Activated CD4-positive, alpha-beta memory T cell treated with anti-CD3 and anti-CD28 coated beads for 36 hours (primary cell): ENCODE data around the gene GRID1. TPM values are rescaled to one million over a fixed set of nuclear protein-coding genes. Genes with fewer than 3 reads are reported as not detected.

Experiments used
- CTCF ChIA-PET: fragments of 350-600 bp; sonication (Branson Sonifier 250); formaldehyde crosslinking; loops from one replicate; lab custom pipeline; 2021; ENCODE audit warnings: antibody characterized with exemption, inconsistent platforms; lab: Charles Lee
- POLR2A ChIA-PET: fragments of 350-600 bp; sonication (Branson Sonifier 250); formaldehyde crosslinking; loops from one replicate; lab custom pipeline; 2021; ENCODE audit warnings: antibody characterized with exemption; lab: Charles Lee
- DNase-seq: peaks from one replicate; pipeline ENCODE4 v3.0.0-alpha.2; 2020
- H3K27ac Mint-ChIP-seq: one replicate; pipeline ENCODE4 v1.8.0; 2021; ENCODE audit warnings: mixed read lengths
- H3K27me3 Mint-ChIP-seq: one replicate; pipeline ENCODE4 v1.8.0; 2021; ENCODE audit warnings: mixed read lengths
- H3K36me3 Mint-ChIP-seq: one replicate; pipeline ENCODE4 v1.8.0; 2021; ENCODE audit warnings: mixed read lengths
- H3K4me1 Mint-ChIP-seq: one replicate; pipeline ENCODE4 v1.8.0; 2021; ENCODE audit warnings: low read depth, mixed read lengths
- H3K4me3 Mint-ChIP-seq: one replicate; pipeline ENCODE4 v1.8.0; 2021; ENCODE audit warnings: mild to moderate bottlenecking, mixed read lengths
- H3K9me3 Mint-ChIP-seq: one replicate; pipeline ENCODE4 v1.8.0; 2021; ENCODE audit warnings: mixed read lengths
- intact Hi-C: fragments of 100-400 bp; cut with micrococcal nuclease; formaldehyde crosslinking; loops from one replicate; pipeline ENCODE4 v1.15.1; 2023
- total RNA-seq, 2 experiments: library from RNA; stranded (reverse); gene quantifications; one replicate each; pipeline ENCODE4 v1.2.3, GENCODE V29; 2021

The GRID1 gene
- total RNA-seq, 2 experiments from 2014 or later = not detected

DNA sequence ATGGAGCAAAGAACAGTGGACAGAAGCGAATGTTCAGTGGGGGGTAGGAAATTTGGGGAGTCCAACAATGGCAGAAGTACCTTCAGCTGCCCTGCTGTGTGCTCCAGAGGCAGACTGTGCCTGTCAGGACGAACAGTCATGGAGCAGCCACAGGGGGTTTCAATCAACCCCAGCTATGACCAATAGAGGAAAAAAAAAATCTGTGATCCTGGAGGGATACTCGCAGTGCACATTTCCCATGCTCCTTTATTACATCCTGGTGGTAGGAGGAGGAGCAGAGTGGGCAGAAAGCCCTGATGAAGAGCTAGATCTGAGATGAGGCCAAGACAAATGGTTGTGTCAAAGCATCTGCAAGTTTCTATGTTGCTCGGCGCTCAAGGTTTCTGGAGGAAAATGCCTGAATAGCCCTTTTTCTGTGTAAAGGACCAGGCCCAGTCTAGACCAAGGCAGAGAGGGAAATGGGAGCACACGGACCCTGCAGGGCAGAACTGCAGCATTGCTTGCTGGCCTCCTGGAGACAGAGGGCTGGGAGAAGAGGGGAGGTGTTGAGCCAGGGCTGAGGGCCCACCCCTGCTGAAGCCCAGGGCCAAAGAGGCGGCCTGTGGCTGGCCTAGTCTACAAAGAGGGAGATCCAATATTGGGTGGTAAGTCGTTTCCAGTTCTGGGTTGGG, 201.5 kb downstream of the GRID1 start:
- Mint-ChIP-seq H3K27ac (no peak overlapping the region), H3K4me3 (no peak overlapping the region), H3K27me3 (peaks cover 3% of the 10 kb centered on the region), H3K4me1 (no peaks in the 10 kb centered on the region), H3K36me3 (no peaks in the 10 kb centered on the region), H3K9me3 (no peaks in the 10 kb centered on the region)
- DNase-seq = no peak
- POLR2A ChIA-PET = no interaction called here
- CTCF ChIA-PET = no interaction called here
- intact Hi-C loops = no loop called here

- Mint-ChIP-seq H3K4me3 (no peak overlapping the region), H3K36me3 (no peaks in the 10 kb centered on the region), H3K4me1 (no peaks in the 10 kb centered on the region), H3K27ac (no peak overlapping the region), H3K9me3 (no peaks in the 10 kb centered on the region), H3K27me3 (peaks cover under 1% of the 10 kb centered on the region)
- CTCF ChIA-PET = interaction anchor here (0.6 kb wide), 1 partner anchor 530 kb away, joined by 3 read pairs; no protein-coding TSS in a partner anchor
- POLR2A ChIA-PET = no interaction called here
- no peak for DNase-seq
- intact Hi-C loops = no loop called here
These were observed 202.3 kb downstream of the GRID1 start for GRCh38 chr10:86164174-86164774.

- intact Hi-C loops = no loop called here
- ChIA-PET POLR2A (no interaction called here), CTCF (interaction anchor here (0.6 kb wide), 1 partner anchor 530 kb away, joined by 3 read pairs; no protein-coding TSS in a partner anchor)
- Mint-ChIP-seq H3K4me1 (no peaks in the 10 kb centered on the region), H3K36me3 (no peaks in the 10 kb centered on the region), H3K27ac (no peak overlapping the region), H3K27me3 (no peaks in the 10 kb centered on the region), H3K4me3 (no peak overlapping the region), H3K9me3 (no peaks in the 10 kb centered on the region)
- no peak for DNase-seq
These were observed 202.9 kb downstream of the GRID1 start for GRCh38 chr10:86163522-86164173.

GRCh38 chr10:86162696-86163400, 203.7 kb downstream of the GRID1 start:
- intact Hi-C loops = no loop called here
- CTCF ChIA-PET = no interaction called here
- Mint-ChIP-seq H3K4me3 (no peak overlapping the region), H3K4me1 (no peaks in the 10 kb centered on the region), H3K27ac (no peak overlapping the region), H3K9me3 (no peaks in the 10 kb centered on the region), H3K36me3 (no peaks in the 10 kb centered on the region), H3K27me3 (no peaks in the 10 kb centered on the region)
- POLR2A ChIA-PET = no interaction called here
- DNase-seq = no peak

GRCh38 chr10:86162036-86162435, 204.6 kb downstream of the GRID1 start:
- no peaks in the 10 kb centered on the region for H3K9me3 Mint-ChIP-seq
- no peak overlapping the region for H3K27ac Mint-ChIP-seq
- intact Hi-C loops = no loop called here
- ChIA-PET CTCF (no interaction called here), POLR2A (no interaction called here)
- no peak for DNase-seq
- no peak overlapping the region for H3K4me3 Mint-ChIP-seq
- H3K27me3 Mint-ChIP-seq = no peaks in the 10 kb centered on the region
- no peaks in the 10 kb centered on the region for H3K4me1 Mint-ChIP-seq
- H3K36me3 Mint-ChIP-seq = no peaks in the 10 kb centered on the region

DNA sequence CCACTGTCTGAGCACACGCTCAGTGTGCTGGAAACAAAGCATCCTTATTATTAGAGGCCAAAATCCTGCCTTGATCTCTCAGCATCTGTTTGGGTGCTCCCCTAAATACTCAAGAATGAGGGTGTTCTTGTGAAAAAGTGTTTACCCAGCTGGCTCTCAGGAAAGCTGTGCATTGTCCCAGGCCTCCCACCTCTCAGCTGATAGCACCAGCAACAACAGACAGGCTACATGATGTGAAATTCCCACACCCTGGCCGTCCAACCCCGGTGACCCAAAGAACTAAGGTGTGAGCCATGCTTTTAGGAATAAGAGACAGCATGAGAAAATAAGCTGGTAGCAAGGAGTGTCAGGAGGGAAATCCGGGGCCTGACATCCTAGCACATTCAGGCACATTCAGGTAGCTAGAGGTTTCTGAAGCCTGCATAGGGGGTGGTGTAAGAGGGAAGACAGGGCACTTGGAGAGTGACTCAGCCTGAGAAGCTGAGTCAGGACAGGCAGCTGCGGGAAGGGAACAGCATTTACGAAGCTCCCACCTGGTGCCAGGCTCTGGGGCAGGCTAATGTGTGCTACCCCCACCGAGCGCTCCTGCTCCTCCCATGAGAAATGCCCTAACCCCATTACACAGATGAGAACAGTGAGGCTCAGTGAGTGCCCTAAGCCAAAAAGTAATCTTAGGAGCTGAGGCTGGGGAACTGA, 205.6 kb downstream of the GRID1 start:
- no peak overlapping the region for H3K4me3 Mint-ChIP-seq
- ChIA-PET POLR2A (no interaction called here), CTCF (no interaction called here)
- DNase-seq = no peak
- H3K4me1 Mint-ChIP-seq = no peaks in the 10 kb centered on the region
- intact Hi-C loops = no loop called here
- H3K27me3 Mint-ChIP-seq = no peaks in the 10 kb centered on the region
- no peak overlapping the region for H3K27ac Mint-ChIP-seq
- no peaks in the 10 kb centered on the region for H3K36me3 Mint-ChIP-seq
- H3K9me3 Mint-ChIP-seq = no peaks in the 10 kb centered on the region

DNA sequence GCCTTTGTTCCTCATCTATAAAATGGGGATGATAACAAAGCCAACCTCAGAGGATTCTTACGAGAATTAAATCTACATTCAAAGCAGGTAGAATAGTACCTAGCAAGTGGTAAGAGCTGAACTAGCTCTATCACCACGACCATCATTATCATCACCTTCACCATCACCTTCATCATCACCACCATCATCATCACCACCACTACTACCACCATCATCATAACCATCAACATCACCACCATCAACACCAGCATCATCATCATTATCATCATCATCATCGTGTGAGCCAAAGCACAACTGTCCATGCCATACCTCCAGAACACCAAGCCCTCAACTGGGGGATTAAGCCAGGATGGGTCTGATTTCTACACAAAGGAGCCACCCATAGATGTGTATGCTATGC, 206.8 kb downstream of the GRID1 start:
- no peaks in the 10 kb centered on the region for H3K9me3 Mint-ChIP-seq
- H3K4me3 Mint-ChIP-seq = no peak overlapping the region
- intact Hi-C loops = no loop called here
- DNase-seq = no peak
- no peaks in the 10 kb centered on the region for H3K27me3 Mint-ChIP-seq
- no peaks in the 10 kb centered on the region for H3K4me1 Mint-ChIP-seq
- CTCF ChIA-PET = no interaction called here
- no peak overlapping the region for H3K27ac Mint-ChIP-seq
- POLR2A ChIA-PET = no interaction called here
- H3K36me3 Mint-ChIP-seq = no peaks in the 10 kb centered on the region

DNA sequence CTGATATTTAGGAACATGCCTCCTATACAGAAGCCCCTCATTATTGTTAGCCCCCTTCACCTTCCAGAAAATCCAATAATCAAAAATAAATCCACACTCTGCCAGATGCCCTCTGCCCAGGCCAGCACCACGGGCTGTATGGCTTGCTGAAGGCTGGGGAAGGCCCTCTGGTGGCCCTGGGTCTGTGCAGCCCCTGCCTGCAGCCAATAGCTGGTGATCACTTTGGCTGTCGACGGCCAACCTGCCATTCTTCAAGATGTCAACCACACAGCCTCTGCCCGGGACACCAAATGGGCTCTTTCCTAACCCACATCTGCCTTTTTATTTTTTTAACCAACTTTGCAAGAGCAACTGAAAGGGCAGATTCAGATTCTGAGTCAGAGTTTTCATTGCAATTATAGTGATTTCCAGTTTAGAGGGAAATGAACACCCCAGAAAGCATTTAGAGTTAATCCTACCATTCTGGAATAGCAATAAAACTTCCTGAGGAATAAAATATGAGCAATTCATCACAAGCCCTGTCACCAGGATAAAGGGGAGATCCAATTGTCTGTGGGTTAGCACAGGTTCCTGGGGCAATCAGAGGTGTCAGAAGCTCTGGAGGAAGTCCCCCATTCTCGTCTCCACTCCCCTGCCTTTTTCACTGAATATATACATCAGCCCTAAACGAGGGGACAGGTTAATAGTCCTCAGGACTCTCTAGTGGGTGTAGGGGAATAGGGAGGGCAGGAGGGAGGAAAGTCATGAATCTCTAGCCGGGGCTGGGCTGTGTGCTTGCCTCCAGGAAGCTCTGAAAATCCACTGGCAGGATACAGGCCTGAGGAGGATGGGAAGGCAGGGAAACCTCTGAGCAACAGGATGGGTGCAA, 211.3 kb downstream of the GRID1 start:
- Mint-ChIP-seq H3K27ac (no peak overlapping the region), H3K36me3 (no peaks in the 10 kb centered on the region), H3K27me3 (peaks cover 3% of the 10 kb centered on the region), H3K4me1 (no peaks in the 10 kb centered on the region), H3K4me3 (no peak overlapping the region), H3K9me3 (no peaks in the 10 kb centered on the region)
- intact Hi-C loops = no loop called here
- no peak for DNase-seq
- ChIA-PET POLR2A (no interaction called here), CTCF (no interaction called here)

GRCh38 chr10:86153751-86154150, 212.8 kb downstream of the GRID1 start:
- Mint-ChIP-seq H3K27me3 (peaks cover 3% of the 10 kb centered on the region), H3K36me3 (no peaks in the 10 kb centered on the region), H3K9me3 (no peaks in the 10 kb centered on the region), H3K27ac (no peak overlapping the region), H3K4me3 (no peak overlapping the region), H3K4me1 (no peaks in the 10 kb centered on the region)
- ChIA-PET CTCF (no interaction called here), POLR2A (no interaction called here)
- no peak for DNase-seq
- intact Hi-C loops = no loop called here

DNA sequence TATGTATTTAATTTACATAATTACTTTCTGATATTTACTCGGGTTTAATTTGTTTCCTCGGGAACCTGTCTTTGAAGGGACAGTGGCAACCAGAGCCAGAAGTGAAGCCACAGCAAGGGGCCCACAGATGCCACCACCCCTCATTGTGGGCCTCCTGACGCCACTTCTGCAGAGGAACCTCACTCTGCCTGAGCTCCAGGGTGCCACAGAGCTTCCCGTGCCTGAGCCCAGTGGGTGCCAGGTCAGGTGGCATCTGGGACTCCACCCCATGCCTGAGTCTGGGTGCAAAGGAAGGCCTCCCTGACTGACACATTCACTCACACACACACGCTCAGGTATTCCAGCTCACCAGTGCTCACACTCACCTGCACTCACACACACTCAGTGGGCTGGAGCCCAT, 213.7 kb downstream of the GRID1 start:
- intact Hi-C loops = no loop called here
- POLR2A ChIA-PET = no interaction called here
- no peaks in the 10 kb centered on the region for H3K4me1 Mint-ChIP-seq
- CTCF ChIA-PET = no interaction called here
- no peaks in the 10 kb centered on the region for H3K9me3 Mint-ChIP-seq
- H3K27ac Mint-ChIP-seq = no peak overlapping the region
- DNase-seq = no peak
- H3K4me3 Mint-ChIP-seq = no peak overlapping the region
- H3K36me3 Mint-ChIP-seq = no peaks in the 10 kb centered on the region
- peaks cover 3% of the 10 kb centered on the region for H3K27me3 Mint-ChIP-seq

- Mint-ChIP-seq H3K4me3 (no peak overlapping the region), H3K36me3 (no peaks in the 10 kb centered on the region), H3K4me1 (no peaks in the 10 kb centered on the region), H3K9me3 (no peaks in the 10 kb centered on the region), H3K27ac (no peak overlapping the region), H3K27me3 (peaks cover 3% of the 10 kb centered on the region)
- ChIA-PET CTCF (no interaction called here), POLR2A (no interaction called here)
- intact Hi-C loops = no loop called here
- DNase-seq = no peak
These were observed 214.2 kb downstream of the GRID1 start for GRCh38 chr10:86152354-86152753.
